GM11168 (cell line): ENCODE measurements around the gene CDIP1.

Experiments used
- in situ Hi-C: fragments of 300-500 bp; cut with MboI; formaldehyde crosslinking; loops from one replicate; pipeline ENCODE4 v1.12.0; 2022; ENCODE audit warnings: low sequenced_read_pairs; ENCODE audit not compliant: unreplicated experiment

The CDIP1 gene

DNA sequence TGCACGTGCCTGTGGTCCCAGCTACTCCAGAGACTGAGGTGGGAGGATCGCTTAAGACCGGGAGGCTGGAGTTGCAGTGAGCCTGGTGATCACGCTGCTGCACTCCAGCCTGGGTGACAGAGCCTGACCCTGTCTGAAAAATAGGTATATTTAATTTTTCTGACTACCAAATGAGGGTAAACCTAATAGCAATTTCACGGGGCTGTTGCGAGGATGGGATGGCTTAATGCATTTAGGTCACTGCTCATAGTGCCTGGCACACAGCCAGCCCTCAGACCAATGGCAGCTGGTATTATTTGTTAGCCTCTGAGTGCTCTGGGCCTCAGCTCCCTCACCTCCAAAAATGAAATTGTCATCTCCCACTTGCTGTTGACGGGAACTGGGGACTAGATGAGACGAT lies 5.9 kb upstream of the CDIP1 start:
- in situ Hi-C loops, result no loop called here

- in situ Hi-C loops, result no loop called here
Observed at GRCh38 chr16:4539716-4540284, 1.2 kb upstream of the CDIP1 start.

- in situ Hi-C loops, result no loop called here
Observed at GRCh38 chr16:4537376-4538343, 913 bp downstream of the CDIP1 start.

- in situ Hi-C loops, result no loop called here
Observed at GRCh38 chr16:4536391-4537106, 2.0 kb downstream of the CDIP1 start.

- in situ Hi-C loops, result no loop called here
Observed at GRCh38 chr16:4535627-4536108, 2.9 kb downstream of the CDIP1 start.

- in situ Hi-C loops, result no loop called here
Observed at GRCh38 chr16:4534151-4534790, 4.3 kb downstream of the CDIP1 start.

GRCh38 chr16:4533490-4533889 lies 5.1 kb downstream of the CDIP1 start:
- in situ Hi-C loops, result no loop called here

DNA sequence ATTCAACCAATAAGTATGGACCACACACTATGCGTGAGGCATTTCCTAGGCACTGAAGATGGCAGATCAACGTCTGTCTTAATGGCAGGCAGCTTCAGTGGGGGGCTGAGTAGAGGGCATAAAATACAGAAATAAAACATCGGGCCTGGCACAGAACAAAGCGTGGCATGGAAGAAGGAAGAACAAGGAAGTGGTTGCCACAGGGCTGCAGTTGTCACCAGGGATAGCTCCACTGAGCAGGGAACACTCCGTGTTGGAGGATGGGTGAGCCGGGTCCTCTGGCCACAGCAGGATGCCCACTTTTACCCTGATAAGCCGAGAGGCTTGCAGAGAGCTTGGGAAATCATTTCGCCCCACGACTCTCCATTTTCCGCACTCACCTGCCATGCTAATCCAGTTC lies 6.3 kb downstream of the CDIP1 start:
- in situ Hi-C loops, result no loop called here

- in situ Hi-C loops, result no loop called here
Observed at GRCh38 chr16:4531811-4532210, 6.8 kb downstream of the CDIP1 start.

- in situ Hi-C loops, result no loop called here
Observed at GRCh38 chr16:4529085-4530060, 9.2 kb downstream of the CDIP1 start.

GRCh38 chr16:4525634-4526277 lies 12.8 kb downstream of the CDIP1 start:
- in situ Hi-C loops, result no loop called here

- in situ Hi-C loops, result no loop called here
Observed at GRCh38 chr16:4525069-4525468, 13.5 kb downstream of the CDIP1 start.

- in situ Hi-C loops, result no loop called here
Observed at GRCh38 chr16:4524571-4524970, 14.0 kb downstream of the CDIP1 start.

- in situ Hi-C loops, result no loop called here
Observed at GRCh38 chr16:4523686-4524085, 14.9 kb downstream of the CDIP1 start.

- in situ Hi-C loops, result no loop called here
Observed at GRCh38 chr16:4522051-4522581, 16.5 kb downstream of the CDIP1 start.

DNA sequence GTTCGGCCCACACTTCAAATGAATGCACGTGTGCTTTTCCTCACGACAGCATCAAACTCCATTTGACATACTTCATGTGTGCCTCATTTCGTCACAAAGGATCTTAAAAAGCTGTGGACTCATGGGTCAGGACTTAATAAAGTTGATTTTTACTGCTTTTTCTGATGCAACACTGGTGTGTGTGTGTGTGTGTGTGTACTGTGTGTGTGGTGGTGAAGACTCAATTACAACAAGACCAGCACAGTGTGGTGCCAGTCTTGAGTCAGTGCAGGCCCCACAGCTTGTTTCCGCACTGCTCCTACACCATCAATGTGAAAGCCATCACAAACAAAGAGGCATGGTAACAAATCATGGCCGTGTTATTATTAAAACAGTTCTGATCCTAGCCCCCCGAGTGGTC lies 17.7 kb downstream of the CDIP1 start:
- in situ Hi-C loops, result no loop called here

- in situ Hi-C loops, result loop anchor here (5.0 kb wide), 1 partner anchor 63 kb away; no protein-coding TSS in a partner anchor
Observed at GRCh38 chr16:4519274-4520058, 19.1 kb downstream of the CDIP1 start.
